CD14-positive monocyte (primary cell): ENCODE results near the gene C5. TPM values are rescaled to one million over a fixed set of nuclear protein-coding genes. Genes with fewer than 3 reads are reported as not detected.

Source experiments
- DNase-seq, 3 donors: peaks; one replicate each; pipeline ENCODE4 v3.0.0-alpha.2; 2011 to 2022
- H2AFZ ChIP-seq: 2 replicates; pipeline ENCODE4 v1.6.0; 2012; ENCODE audit warnings: mild to moderate bottlenecking, low read depth, low read length, inconsistent platforms; ENCODE audit not compliant: insufficient read depth, poor library complexity, severe bottlenecking
- H3K27ac ChIP-seq, 2 donors: 1 replicate in 1 of 2; 2 replicates in 1 of 2; pipeline ENCODE4 v1.5.1; 2012 to 2013; ENCODE audit warnings: low read length in 2 of 2, control low read depth in 1 of 2, inconsistent platforms in 1 of 2, low read depth in 1 of 2, mild to moderate bottlenecking in 1 of 2
- H3K27me3 ChIP-seq, 2 donors: one replicate each; pipeline versions ENCODE4 v1.6.0 to v1.6.1; 2011 to 2013; ENCODE audit warnings: low read length in 2 of 2; ENCODE audit not compliant: control insufficient read depth in 2 of 2, insufficient read depth in 2 of 2
- H3K36me3 ChIP-seq, 2 donors: replicated peaks in 1 of 2; 1 replicate in 1 of 2; 2 replicates in 1 of 2; pipeline versions ENCODE4 v1.5.1 to v1.6.1; 2012 to 2013; ENCODE audit warnings: low read length in 2 of 2, control low read depth in 1 of 2, inconsistent platforms in 1 of 2, mild to moderate bottlenecking in 1 of 2; ENCODE audit not compliant: insufficient read depth in 2 of 2, control insufficient read depth in 1 of 2
- H3K4me1 ChIP-seq, 2 donors: 1 replicate in 1 of 2; 2 replicates in 1 of 2; pipeline versions ENCODE4 v1.5.1 to v1.6.1; 2012 to 2013; ENCODE audit warnings: low read length in 2 of 2, control low read depth in 1 of 2, inconsistent platforms in 1 of 2, mild to moderate bottlenecking in 1 of 2, moderate library complexity in 1 of 2; ENCODE audit not compliant: insufficient read depth in 2 of 2, control insufficient read depth in 1 of 2
- H3K4me2 ChIP-seq: replicated peaks from 2 replicates; pipeline ENCODE3; 2012; ENCODE audit warnings: low read length, moderate library complexity, mild to moderate bottlenecking; ENCODE audit not compliant: poor library complexity, severe bottlenecking; ENCODE audit errors: extremely low read depth
- H3K4me3 ChIP-seq, 3 experiments: fragments of 200-600 bp in 1 of 3; sonication (generic) in 1 of 3; replicated peaks in 1 of 3; 1 replicate in 2 of 3; 2 replicates in 1 of 3; pipeline ENCODE4 v1.5.1; 2011 to 2013; ENCODE audit warnings: low read length in 3 of 3, mild to moderate bottlenecking in 3 of 3, control low read depth in 2 of 3, low read depth in 2 of 3, inconsistent platforms in 1 of 3, moderate library complexity in 1 of 3
- H3K79me2 ChIP-seq: 2 replicates; pipeline ENCODE4 v1.6.0; 2012; ENCODE audit warnings: mild to moderate bottlenecking, control low read depth, inconsistent platforms, low read length, moderate library complexity; ENCODE audit not compliant: insufficient read depth
- H3K9ac ChIP-seq: 2 replicates; pipeline ENCODE4 v1.6.0; 2017; ENCODE audit warnings: low read length, mild to moderate bottlenecking; ENCODE audit not compliant: insufficient read depth, poor library complexity, severe bottlenecking
- H3K9me3 ChIP-seq, 2 donors: replicated peaks in 1 of 2; 1 replicate in 1 of 2; 2 replicates in 1 of 2; pipeline versions ENCODE4 v1.5.1 to v1.6.1; 2012 to 2013; ENCODE audit warnings: low read length in 2 of 2, control low read depth in 1 of 2; ENCODE audit not compliant: control insufficient read depth in 1 of 2, insufficient read depth in 1 of 2
- H4K20me1 ChIP-seq: 2 replicates; pipeline ENCODE4 v1.6.0; 2012; ENCODE audit warnings: mild to moderate bottlenecking, low read length, control low read depth, moderate library complexity; ENCODE audit not compliant: insufficient read depth
- H3K27ac Mint-ChIP-seq, 7 donors: one replicate each; pipeline ENCODE4 v1.8.0; 2020; ENCODE audit warnings: mild to moderate bottlenecking in 7 of 7, mixed read lengths in 7 of 7, moderate library complexity in 6 of 7, inconsistent platforms in 2 of 7
- H3K27me3 Mint-ChIP-seq, 3 donors: one replicate each; pipeline ENCODE4 v1.8.0; 2021 to 2022; ENCODE audit warnings: low read depth in 3 of 3, mild to moderate bottlenecking in 3 of 3, mixed read lengths in 3 of 3, moderate library complexity in 3 of 3, inconsistent platforms in 1 of 3
- H3K36me3 Mint-ChIP-seq, 2 donors: one replicate each; pipeline ENCODE4 v1.8.0; 2020; ENCODE audit warnings: mixed read lengths in 2 of 2, inconsistent platforms in 1 of 2, mild to moderate bottlenecking in 1 of 2
- H3K4me1 Mint-ChIP-seq: one replicate; pipeline ENCODE4 v1.8.0; 2020; ENCODE audit warnings: mild to moderate bottlenecking, mixed read lengths
- H3K4me3 Mint-ChIP-seq, 2 donors: one replicate each; pipeline ENCODE4 v1.8.0; 2020; ENCODE audit warnings: mild to moderate bottlenecking in 2 of 2, mixed read lengths in 2 of 2, moderate library complexity in 1 of 2
- H3K9me3 Mint-ChIP-seq, 7 donors: one replicate each; pipeline ENCODE4 v1.8.0; 2020 to 2022; ENCODE audit warnings: mixed read lengths in 7 of 7, mild to moderate bottlenecking in 6 of 7, moderate library complexity in 6 of 7, inconsistent platforms in 2 of 7
- CTCF ChIP-seq: fragments of 200-600 bp; IDR thresholded peaks from one replicate; pipeline ENCODE4 v1.8.0; 2022; ENCODE audit warnings: antibody characterized with exemption, mild to moderate bottlenecking
- WGBS: methylation state at CpG from one replicate; pipeline ENCODE4 v1.1.5; 2013; ENCODE audit warnings: missing lambda C conversion rate; ENCODE audit not compliant: insufficient coverage; 5-methylcytosine and 5-hydroxymethylcytosine counted together
- intact Hi-C, 2 donors: fragments of 100-400 bp; cut with micrococcal nuclease; formaldehyde crosslinking; loops; one replicate each; pipeline versions ENCODE4 v1.15.0 to v1.15.1; 2023
- polyA plus RNA-seq, 3 donors: library from polyadenylated mRNA; depleted of rRNA in 1 of 3; unstranded in 2 of 3; stranded (reverse) in 1 of 3; fragments of 300-500 nt in 2 of 3; fragments of >200 nt in 1 of 3; fragmentation: Illumina TruSeq in 2 of 3; gene quantifications; 1 replicate in 2 of 3; 2 replicates in 1 of 3; pipeline ENCODE4 v1.2.3, GENCODE V29; 2012 to 2021

The C5 gene
- polyA plus RNA-seq, 3 donors = 0.66 to 3.5 (median 1.2) TPM

GRCh38 chr9:120904978-120905301 lies 145.1 kb downstream of the C5 start:
- Histone ChIP-seq H3K9me3 (no peaks in the 10 kb centered on the region), H3K4me2 (no peak overlapping the region), H3K79me2 (no peaks in the 10 kb centered on the region), H3K4me3 (no peak overlapping the region), H2AFZ (no peak overlapping the region), H3K27me3 (no peaks in the 10 kb centered on the region), H4K20me1 (no peaks in the 10 kb centered on the region), H3K4me1 (peaks cover 2 to 4% of the 10 kb centered on the region in 2 donors), H3K36me3 (peaks cover 0 to 10% of the 10 kb centered on the region in 2 donors), H3K27ac (no peak overlapping the region), H3K9ac (no peak overlapping the region)
- peak overlapping the region in 2 of 7 donors; percentile 24 to 33 for H3K27ac Mint-ChIP-seq
- peak in 1 of 3 donors; percentile 6 for DNase-seq
- H3K9me3 Mint-ChIP-seq = no peaks in the 10 kb centered on the region
- peaks cover 0 to 7% (median 3%) of the 10 kb centered on the region in 3 donors for H3K27me3 Mint-ChIP-seq
- H3K4me1 Mint-ChIP-seq = peaks cover 7% of the 10 kb centered on the region
- TF ChIP-seq CTCF = no peak
- WGBS = 94% methylated on average over 11 of the region's 11 CpGs
- peaks cover 11 to 13% of the 10 kb centered on the region in 2 donors for H3K36me3 Mint-ChIP-seq
- intact Hi-C loops = no loop called here
- no peak overlapping the region for H3K4me3 Mint-ChIP-seq

- no peaks in the 10 kb centered on the region for H3K79me2 ChIP-seq
- TF ChIP-seq CTCF = no peak
- H3K9me3 ChIP-seq = no peaks in the 10 kb centered on the region
- intact Hi-C loops = no loop called here
- H3K9ac ChIP-seq = no peak overlapping the region
- no peaks in the 10 kb centered on the region for H3K9me3 Mint-ChIP-seq
- no peak for DNase-seq
- H3K4me1 ChIP-seq = no peaks in the 10 kb centered on the region
- H3K27ac Mint-ChIP-seq = peak overlapping the region in 4 of 7 donors; percentile 24 to 72 (median 40)
- 84% methylated on average over 15 of the region's 16 CpGs for WGBS
- no peaks in the 10 kb centered on the region for H4K20me1 ChIP-seq
- no peaks in the 10 kb centered on the region for H3K27me3 ChIP-seq
- no peak overlapping the region for H3K4me3 ChIP-seq
- peaks cover 5% of the 10 kb centered on the region for H3K4me1 Mint-ChIP-seq
- H3K36me3 Mint-ChIP-seq = peaks cover 11 to 12% of the 10 kb centered on the region in 2 donors
- no peak overlapping the region for H3K27ac ChIP-seq
- H3K27me3 Mint-ChIP-seq = peaks cover 0 to 7% (median 3%) of the 10 kb centered on the region in 3 donors
- H2AFZ ChIP-seq = no peak overlapping the region
- H3K4me2 ChIP-seq = no peak overlapping the region
- H3K4me3 Mint-ChIP-seq = no peak overlapping the region
- H3K36me3 ChIP-seq = peaks cover 0 to 10% of the 10 kb centered on the region in 2 donors
These were observed 145.8 kb downstream of the C5 start for GRCh38 chr9:120904061-120904977.
